OCI-LY3 (cell line): ENCODE measurements around the gene GMFB.

ENCODE experiments used
- H2AFZ ChIP-seq: fragments of 200-600, 300-600 bp; shearing (Covaris generic); 2 replicates; pipeline ENCODE4 v1.6.0; 2014; ENCODE audit warnings: antibody characterized with exemption, low read depth, low read length
- H3K27ac ChIP-seq: fragments of 200-600, 300-600 bp; sonication (generic); 2 replicates; pipeline ENCODE4 v1.5.1; 2014; ENCODE audit warnings: mild to moderate bottlenecking, low read length, moderate library complexity, mixed read lengths
- H3K27me3 ChIP-seq: fragments of 200-600, 300-600 bp; sonication (generic); 2 replicates; pipeline ENCODE4 v1.6.1; 2014; ENCODE audit warnings: low read depth, low read length, mixed read lengths
- H3K36me3 ChIP-seq: fragments of 200-600, 300-600 bp; sonication (generic); replicated peaks from 2 replicates; pipeline ENCODE3; 2014; ENCODE audit warnings: low read depth, low read length, mixed read lengths
- H3K4me1 ChIP-seq: fragments of 300-600, 200-600 bp; sonication (generic); 2 replicates; pipeline ENCODE4 v1.6.1; 2014; ENCODE audit warnings: low read length, mixed read lengths
- H3K4me2 ChIP-seq: fragments of 200-600, 300-600 bp; sonication (generic); 2 replicates; pipeline ENCODE4 v1.6.1; 2014; ENCODE audit warnings: low read length, mixed read lengths
- H3K4me3 ChIP-seq: fragments of 300-600, 200-600 bp; sonication (generic); 2 replicates; pipeline ENCODE4 v1.5.1; 2014; ENCODE audit warnings: antibody characterized with exemption, mild to moderate bottlenecking, low read length, moderate library complexity
- H3K79me2 ChIP-seq: fragments of 300-600, 200-600 bp; shearing (Covaris generic); 2 replicates; pipeline ENCODE4 v1.6.1; 2014; ENCODE audit warnings: mild to moderate bottlenecking, low read length, mixed read lengths
- H3K9ac ChIP-seq: fragments of 300-600, 200-600 bp; shearing (Covaris generic); 2 replicates; pipeline ENCODE4 v1.6.0; 2014; ENCODE audit warnings: mild to moderate bottlenecking, low read length, moderate library complexity
- H3K9me3 ChIP-seq: fragments of 200-600, 300-600 bp; shearing (Covaris generic); 2 replicates; pipeline ENCODE4 v1.6.1; 2014; ENCODE audit warnings: low read length, mixed read lengths; ENCODE audit not compliant: insufficient read depth
- H4K20me1 ChIP-seq: fragments of 200-600, 300-600 bp; sonication (generic); 2 replicates; pipeline ENCODE4 v1.6.1; 2016; ENCODE audit warnings: low read length, mixed read lengths; ENCODE audit not compliant: insufficient read depth
- CTCF ChIP-seq: fragments of 200-600, 300-600 bp; sonication (generic); IDR thresholded peaks from 2 replicates; pipeline ENCODE4 v1.5.1; 2014; ENCODE audit warnings: antibody characterized with exemption, low read length, low read depth
- EZH2phosphoT487 ChIP-seq: fragments of 200-600 bp; shearing (Covaris generic); IDR thresholded peaks from 2 replicates; pipeline ENCODE4 v1.6.1; 2018; ENCODE audit warnings: antibody characterized with exemption, mixed run types, low read depth

Gene GMFB

GRCh38 chr14:54488646-54489317, at the start of gene GMFB:
TSS of gene GMFB (minus strand) at chr14:54488980. CDS start at chr14:54488927, 53 bp downstream.
- TF ChIP-seq EZH2phosphoT487 (no peak), CTCF (no peak)
- H3K79me2 ChIP-seq, result peaks cover 58% of the 10 kb centered on the region
- peak within 1 kb of the TSS; percentile 94 for H2AFZ ChIP-seq

GRCh38 chr14:54538055-54538454, 49.3 kb upstream of the GMFB start:
- H4K20me1 ChIP-seq, result no peaks in the 10 kb centered on the region
- no peak overlapping the region for H2AFZ ChIP-seq
- H3K4me3 ChIP-seq, result no peak overlapping the region
- H3K4me2 ChIP-seq, result no peak overlapping the region
- no peak for TF ChIP-seq EZH2phosphoT487
- no peak for TF ChIP-seq CTCF
- no peaks in the 10 kb centered on the region for H3K79me2 ChIP-seq
- H3K9me3 ChIP-seq, result no peaks in the 10 kb centered on the region
- H3K27ac ChIP-seq, result no peak overlapping the region
- H3K27me3 ChIP-seq, result no peaks in the 10 kb centered on the region
- H3K4me1 ChIP-seq, result no peaks in the 10 kb centered on the region
- H3K9ac ChIP-seq, result no peak overlapping the region
- H3K36me3 ChIP-seq, result peaks cover 6% of the 10 kb centered on the region

More at GRCh38 chr14:54488646-54489317, at the start of gene GMFB:
- peak within 1 kb of the TSS; percentile 92 for H3K9ac ChIP-seq
- H3K27ac ChIP-seq, result peak within 1 kb of the TSS; percentile 51
- peak within 1 kb of the TSS; percentile 68 for H3K4me2 ChIP-seq
- H3K27me3 ChIP-seq, result no peaks in the 10 kb centered on the region
- H3K4me3 ChIP-seq, result peak within 1 kb of the TSS; percentile 94
- H3K4me1 ChIP-seq, result peaks cover 25% of the 10 kb centered on the region
- peaks cover 14% of the 10 kb centered on the region for H4K20me1 ChIP-seq
- no peaks in the 10 kb centered on the region for H3K36me3 ChIP-seq
- H3K9me3 ChIP-seq, result no peaks in the 10 kb centered on the region

GRCh38 chr14:54537651-54538050, 48.9 kb upstream of the GMFB start:
- Histone ChIP-seq H3K27ac (no peak overlapping the region), H3K9me3 (no peaks in the 10 kb centered on the region), H2AFZ (no peak overlapping the region), H4K20me1 (no peaks in the 10 kb centered on the region), H3K4me2 (no peak overlapping the region), H3K27me3 (no peaks in the 10 kb centered on the region), H3K79me2 (no peaks in the 10 kb centered on the region), H3K4me1 (0 out of 2 replicates have a peak, but pooled peaks cover 2% of the 10 kb centered on the region), H3K4me3 (no peak overlapping the region), H3K36me3 (peaks cover 6% of the 10 kb centered on the region), H3K9ac (no peak overlapping the region)
- no peak for TF ChIP-seq EZH2phosphoT487
- no peak for TF ChIP-seq CTCF

GRCh38 chr14:54535646-54536045, 46.9 kb upstream of the GMFB start:
- H3K79me2 ChIP-seq, result no peaks in the 10 kb centered on the region
- H3K27me3 ChIP-seq, result no peaks in the 10 kb centered on the region
- no peak overlapping the region for H3K4me3 ChIP-seq
- no peaks in the 10 kb centered on the region for H4K20me1 ChIP-seq
- no peak overlapping the region for H3K27ac ChIP-seq
- no peak overlapping the region for H3K4me2 ChIP-seq
- TF ChIP-seq CTCF (no peak), EZH2phosphoT487 (no peak)
- peaks cover 6% of the 10 kb centered on the region for H3K36me3 ChIP-seq
- H3K9ac ChIP-seq, result no peak overlapping the region
- H2AFZ ChIP-seq, result no peak overlapping the region
- peaks cover 8% of the 10 kb centered on the region; the same call in 1 of the 2 replicates for H3K4me1 ChIP-seq
- no peaks in the 10 kb centered on the region for H3K9me3 ChIP-seq
